SK-N-SH treated with all-trans-retinoic acid at 6 μM for 48 hours (cell line): ENCODE results near the gene SLC25A23.

Source experiments
- ARNTL ChIP-seq: fragments of 450-650 bp; formaldehyde crosslinking; IDR thresholded peaks from 2 replicates; pipeline ENCODE4 v1.5.0; 2020; ENCODE audit warnings: low read depth, mild to moderate bottlenecking, moderate library complexity, borderline replicate concordance
- CREB5 ChIP-seq: fragments of 250-450 bp; sonication (Bioruptor Pico); IDR thresholded peaks from 2 replicates; pipeline ENCODE4 v1.5.1; 2020; ENCODE audit warnings: low read depth, mild to moderate bottlenecking, moderate library complexity
- CSDC2 ChIP-seq: fragments of 250-450 bp; sonication (Bioruptor Pico); IDR thresholded peaks from 2 replicates; pipeline ENCODE4 v1.5.0; 2020; ENCODE audit warnings: mild to moderate bottlenecking, moderate library complexity
- CSRNP3 ChIP-seq: fragments of 250-450 bp; sonication (Bioruptor Pico); IDR thresholded peaks from 2 replicates; pipeline ENCODE4 v1.5.1; 2021; ENCODE audit warnings: mild to moderate bottlenecking, moderate library complexity
- ESRRG ChIP-seq: fragments of 250-450 bp; sonication (Bioruptor Pico); IDR thresholded peaks from 2 replicates; pipeline ENCODE4 v1.6.1; 2021; ENCODE audit warnings: mild to moderate bottlenecking
- GLIS3 ChIP-seq: fragments of 250-450 bp; sonication (Bioruptor Pico); IDR thresholded peaks from 2 replicates; pipeline ENCODE4 v1.5.0; 2020; ENCODE audit warnings: mild to moderate bottlenecking, moderate library complexity
- PATZ1 ChIP-seq: fragments of 250-450 bp; sonication (Bioruptor Pico); IDR thresholded peaks from 2 replicates; pipeline ENCODE4 v1.8.0; 2020; ENCODE audit warnings: mild to moderate bottlenecking, moderate library complexity, borderline replicate concordance
- TOX ChIP-seq: fragments of 250-450 bp; sonication (Bioruptor Pico); IDR thresholded peaks from 2 replicates; pipeline ENCODE4 v1.8.0; 2021; ENCODE audit warnings: mild to moderate bottlenecking, moderate library complexity, borderline replicate concordance
- ZC3H10 ChIP-seq: fragments of 250-450 bp; sonication (Bioruptor Pico); IDR thresholded peaks from 2 replicates; pipeline ENCODE4 v1.5.1; 2021; ENCODE audit warnings: mild to moderate bottlenecking, moderate library complexity
- ZFP3 ChIP-seq: fragments of 250-450 bp; sonication (Bioruptor Pico); IDR thresholded peaks from 2 replicates; pipeline ENCODE4 v1.5.0; 2020; ENCODE audit warnings: mild to moderate bottlenecking, moderate library complexity
- ZFP30 ChIP-seq: fragments of 450-650 bp; formaldehyde crosslinking; IDR thresholded peaks from 2 replicates; pipeline ENCODE4 v1.5.0; 2022; ENCODE audit warnings: mild to moderate bottlenecking, moderate library complexity

- TF ChIP-seq TOX (CRISPR knock-in tag) (no peak), ARNTL (no peak), CREB5 (CRISPR knock-in tag) (no peak), ZC3H10 (CRISPR knock-in tag) (no peak), PATZ1 (CRISPR knock-in tag) (no peak), ZFP30 (CRISPR knock-in tag) (no peak), CSRNP3 (CRISPR knock-in tag) (no peak), ESRRG (no peak), CSDC2 (CRISPR knock-in tag) (no peak), ZFP3 (CRISPR knock-in tag) (no peak), GLIS3 (CRISPR knock-in tag) (no peak)
Observed at GRCh38 chr19:6453951-6454565, 5.5 kb downstream of the SLC25A23 start.
